ENCODE results near the gene CCDC15.
"Not testable (repeated sequence)": the region's sequence is repeated elsewhere in the genome, so short reads cannot be mapped to it uniquely, and the experiment has no call there.

CCDC15 gene

GRCh38 chr11:125001079-125001778, 47.2 kb downstream of the CCDC15 start:
- no peak for DNase-seq (ENCODE audit: low read depth in 3 of 3, low spot score in 1 of 3)

DNA sequence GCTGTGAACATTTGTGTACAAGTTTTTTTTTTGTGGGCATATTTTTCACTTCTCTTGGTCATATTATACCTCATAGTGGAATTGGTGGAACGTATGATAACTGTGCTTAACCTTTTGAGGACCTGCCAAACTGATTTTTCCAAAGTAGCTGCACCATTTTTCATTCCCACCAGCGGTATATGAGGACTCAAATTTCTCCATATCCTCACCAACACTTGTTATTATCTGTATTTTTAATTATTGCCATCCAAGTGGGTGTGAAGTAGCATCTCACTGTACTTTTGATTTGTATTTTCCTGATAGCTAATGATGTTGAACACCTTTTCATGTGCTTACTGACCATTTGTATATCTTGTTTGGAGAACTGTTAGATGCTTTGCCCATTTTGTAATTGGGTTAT, 47.8 kb downstream of the CCDC15 start:
- no peak for DNase-seq (ENCODE audit: low read depth in 3 of 3, low spot score in 1 of 3)

DNA sequence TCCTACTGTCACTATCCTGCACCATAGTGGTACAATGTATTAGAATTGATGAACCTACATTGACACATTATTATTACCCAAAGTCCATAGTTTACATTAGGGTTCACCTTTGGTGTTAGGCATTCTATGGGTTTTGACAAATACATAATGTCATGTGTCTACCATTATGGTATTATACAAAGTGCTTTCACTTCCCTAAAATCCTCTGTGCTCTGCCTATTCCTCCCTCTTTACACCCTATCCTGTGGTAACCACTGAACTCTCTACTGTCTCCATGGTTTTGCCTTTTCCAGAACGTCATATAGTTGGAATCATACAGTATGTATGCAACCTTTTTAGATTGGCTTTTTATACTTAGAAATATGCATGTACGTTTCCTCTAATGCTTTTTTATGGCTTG, 51.5 kb downstream of the CCDC15 start:
- DNase-seq (ENCODE audit: low read depth in 3 of 3, low spot score in 1 of 3): no peak

GRCh38 chr11:125016413-125016812, 62.4 kb downstream of the CCDC15 start:
- DNase-seq (ENCODE audit: low read depth in 3 of 3, low spot score in 1 of 3): no peak

DNA sequence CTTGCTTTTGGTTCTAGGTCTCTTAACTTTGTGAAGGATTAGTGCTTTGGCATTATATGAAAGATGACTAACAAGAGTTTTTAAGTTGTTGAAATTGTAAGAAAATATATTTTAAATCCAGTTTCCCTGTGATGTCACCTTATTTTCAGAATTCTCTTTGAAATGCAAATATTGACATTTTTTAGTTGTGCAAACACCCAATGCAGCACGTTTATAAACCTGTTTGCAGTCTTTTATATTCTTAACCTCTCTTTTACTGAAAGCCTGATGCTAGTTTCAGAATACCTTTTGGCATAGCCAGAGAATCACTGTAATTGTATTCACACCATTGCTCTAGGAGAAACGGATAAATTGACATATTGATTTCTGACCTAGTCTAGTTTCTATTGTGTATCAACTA, 66.3 kb downstream of the CCDC15 start:
- DNase-seq (ENCODE audit: low read depth in 3 of 3, low spot score in 1 of 3): no peak

- DNase-seq (ENCODE audit: low read depth in 3 of 3, low spot score in 1 of 3): no peak
Observed at GRCh38 chr11:125022551-125022950, 68.5 kb downstream of the CCDC15 start.

GRCh38 chr11:125025968-125026367, 72.0 kb downstream of the CCDC15 start:
- no peak for DNase-seq (ENCODE audit: low read depth in 3 of 3, low spot score in 1 of 3)

DNA sequence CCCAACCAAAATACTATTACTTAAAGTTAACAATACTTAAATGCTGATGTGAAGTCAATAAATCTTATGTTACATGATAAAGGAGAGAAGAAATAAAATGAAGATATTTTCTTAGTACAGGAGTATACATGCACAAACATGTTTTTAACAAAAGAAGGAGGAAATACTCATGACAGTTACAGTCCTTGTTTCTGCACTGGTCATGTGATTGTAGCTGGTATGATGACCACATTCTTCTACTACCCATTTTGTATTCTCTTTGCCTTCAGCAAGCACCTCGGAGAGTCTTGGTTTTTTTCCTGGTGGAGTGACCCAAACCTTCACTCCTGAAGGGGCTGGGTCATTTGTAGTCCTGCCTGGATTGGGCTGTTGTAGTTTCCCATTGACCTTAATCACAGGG, 75.4 kb downstream of the CCDC15 start:
- not testable (repeated sequence) for DNase-seq (ENCODE audit: low read depth in 3 of 3, low spot score in 1 of 3)

DNA sequence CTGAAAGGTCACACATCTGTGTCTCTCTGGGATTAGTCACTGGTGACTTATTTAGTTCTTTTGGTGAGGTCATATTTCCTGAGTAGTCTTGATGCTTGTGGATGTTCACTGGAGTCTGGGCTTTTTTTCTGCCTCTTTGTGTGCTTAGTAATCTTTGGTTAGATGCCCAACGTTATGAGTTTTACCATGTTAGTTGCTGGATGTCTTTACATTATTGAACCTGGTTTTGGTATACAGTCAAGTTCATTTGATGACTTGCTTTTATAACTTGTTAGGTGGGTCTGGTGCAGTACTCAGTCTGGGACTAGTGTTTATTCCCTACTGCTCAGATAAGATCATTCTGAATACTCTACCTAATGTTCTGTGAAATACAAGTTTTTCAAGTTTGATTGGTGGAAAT, 82.9 kb downstream of the CCDC15 start:
- DNase-seq (ENCODE audit: low read depth in 3 of 3, low spot score in 1 of 3): no peak

GRCh38 chr11:125049164-125049792, 95.3 kb downstream of the CCDC15 start:
- DNase-seq (ENCODE audit: low read depth in 3 of 3, low spot score in 1 of 3): no peak

DNA sequence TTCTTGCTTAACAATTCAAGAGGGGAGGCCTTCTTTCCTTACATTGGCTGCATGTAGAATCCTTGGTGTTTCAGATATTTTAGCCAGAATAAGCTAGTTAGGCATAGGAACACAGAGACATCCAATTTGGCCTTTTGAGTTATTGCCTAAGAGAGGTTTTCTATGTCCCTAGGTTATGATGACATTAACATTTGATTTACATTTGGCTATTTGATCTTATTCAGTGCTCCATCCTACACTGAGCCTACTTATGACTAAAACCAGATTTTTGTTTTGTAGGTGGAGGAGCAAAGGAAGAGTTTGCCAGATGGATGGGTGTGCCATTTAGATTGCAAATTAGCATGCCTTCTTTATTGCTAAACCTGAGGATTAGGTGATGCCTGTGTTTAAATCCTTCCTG, 98.0 kb downstream of the CCDC15 start:
- no peak for DNase-seq (ENCODE audit: low read depth in 3 of 3, low spot score in 1 of 3)

DNA sequence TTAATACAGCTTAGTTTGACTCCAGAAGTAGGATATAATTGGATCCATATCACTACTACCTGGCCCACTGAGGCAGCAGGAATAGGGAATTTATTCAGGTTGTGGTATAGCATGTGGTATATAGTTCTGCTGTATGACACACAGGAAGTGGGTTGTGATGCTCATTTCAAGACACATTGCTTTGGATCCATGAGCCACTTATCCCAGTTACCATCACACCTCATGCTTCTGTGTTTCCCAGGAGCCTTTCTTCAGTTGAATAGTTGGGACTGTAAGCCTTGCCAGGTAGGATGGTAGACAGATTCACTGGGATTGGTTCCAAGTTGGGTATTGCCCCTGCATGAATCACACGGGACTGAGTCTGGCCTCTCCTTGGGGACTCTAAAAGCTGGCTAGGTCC, 99.2 kb downstream of the CCDC15 start:
- no peak for DNase-seq (ENCODE audit: low read depth in 3 of 3, low spot score in 1 of 3)

DNA sequence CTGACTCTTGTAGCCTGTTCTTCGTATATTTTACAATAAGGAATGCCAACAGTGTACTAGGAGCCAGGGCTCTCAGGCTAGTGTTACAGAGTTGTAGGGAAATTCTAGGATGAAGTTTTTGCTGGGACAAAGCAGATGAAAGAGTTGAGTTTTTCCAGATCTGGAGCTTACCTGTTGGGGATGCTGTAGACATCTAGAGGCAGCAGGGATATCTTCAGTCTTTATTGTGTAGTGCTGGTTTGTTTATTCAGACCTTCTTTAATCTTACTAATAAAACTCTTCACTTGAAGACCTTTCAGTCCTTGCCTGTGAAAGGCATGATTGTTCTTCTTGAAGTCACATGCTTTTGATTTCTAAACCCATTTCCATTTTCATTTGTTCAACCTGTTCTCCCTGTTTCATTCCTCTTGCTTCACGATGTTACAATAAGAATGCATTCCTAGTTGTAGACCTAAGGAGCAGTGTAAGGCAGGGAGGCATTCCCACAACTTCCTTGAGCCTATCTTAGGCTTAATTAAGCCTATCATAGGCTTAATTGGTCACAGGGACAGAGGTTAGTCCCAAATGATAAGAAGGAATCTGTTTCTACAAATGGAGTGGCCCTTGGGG, 101.2 kb downstream of the CCDC15 start:
- DNase-seq (ENCODE audit: low read depth in 3 of 3, low spot score in 1 of 3): no peak

GRCh38 chr11:125056111-125056510, 102.1 kb downstream of the CCDC15 start:
- not testable (repeated sequence) for DNase-seq (ENCODE audit: low read depth in 3 of 3, low spot score in 1 of 3)

DNA sequence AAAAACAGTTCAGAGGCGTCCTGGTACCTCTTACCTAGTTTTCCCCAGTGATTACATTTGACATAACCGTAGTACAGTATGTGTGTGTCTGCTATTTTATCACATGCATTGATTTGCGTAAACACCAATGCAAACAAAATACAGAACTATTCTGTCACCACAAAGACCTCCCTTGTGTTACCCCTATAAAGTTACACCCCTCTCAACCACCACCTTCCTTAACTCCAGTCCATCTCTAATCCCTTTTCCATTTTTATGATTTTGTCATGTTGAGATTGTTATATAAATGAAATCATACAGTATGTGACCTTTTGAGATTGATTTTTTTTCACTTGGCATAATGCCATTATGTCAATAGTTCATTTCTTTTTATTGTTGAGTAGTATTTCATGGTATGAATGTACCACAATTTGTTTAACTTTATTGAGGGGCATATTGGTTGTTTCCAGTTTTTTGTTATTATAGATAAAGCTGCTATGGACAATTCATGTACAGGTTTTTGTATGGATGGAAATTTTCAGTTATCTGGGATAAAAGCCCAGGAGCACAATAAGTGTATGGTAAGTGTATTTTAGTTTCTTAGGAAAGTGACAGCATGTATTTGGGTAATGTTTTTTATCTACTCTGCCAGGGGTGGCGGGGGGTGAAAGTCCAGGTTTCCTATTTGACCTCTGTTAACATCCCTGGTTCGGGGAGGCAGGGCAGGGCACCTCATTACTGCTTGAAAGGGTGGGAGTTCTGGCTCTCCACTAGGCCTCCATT, 103.1 kb downstream of the CCDC15 start:
- no peak for DNase-seq (ENCODE audit: low read depth in 3 of 3, low spot score in 1 of 3)

- DNase-seq (ENCODE audit: low read depth in 3 of 3, low spot score in 1 of 3): no peak
Observed at GRCh38 chr11:125057693-125058016, 103.7 kb downstream of the CCDC15 start.

DNA sequence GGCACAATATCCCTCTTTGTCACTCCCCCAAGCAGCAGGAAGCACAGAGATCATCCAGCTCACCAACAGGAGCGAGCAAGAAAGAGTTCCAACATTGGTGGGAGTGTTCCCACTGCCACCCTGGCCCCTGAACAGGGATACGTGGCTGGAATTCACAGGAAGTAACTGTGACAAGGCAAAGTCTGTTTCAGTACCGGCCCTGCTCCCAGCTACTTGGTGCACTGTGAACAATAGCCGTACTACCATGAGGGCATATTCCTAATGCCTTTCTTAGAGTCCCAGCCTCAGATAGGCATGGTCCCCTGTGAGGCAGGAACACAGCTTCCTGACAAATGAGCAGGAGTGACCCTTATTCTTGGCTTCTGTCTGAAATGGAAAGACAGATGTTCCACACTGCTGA, 107.3 kb downstream of the CCDC15 start:
- no peak for DNase-seq (ENCODE audit: low read depth in 3 of 3, low spot score in 1 of 3)

GRCh38 chr11:125062218-125062930, 108.4 kb downstream of the CCDC15 start:
- no peak for DNase-seq (ENCODE audit: low read depth in 3 of 3, low spot score in 1 of 3)

GRCh38 chr11:125062931-125063428, 109.0 kb downstream of the CCDC15 start, which contains the start of gene SLC37A2:
Gene SLC37A2, plus strand, starts transcription at chr11:125063305. Its CDS starts 63 bp downstream, at chr11:125063368.
- no peak for DNase-seq (ENCODE audit: low read depth in 3 of 3, low spot score in 1 of 3)

- no peak for DNase-seq (ENCODE audit: low read depth in 3 of 3, low spot score in 1 of 3)
Observed at GRCh38 chr11:125063429-125064043, 109.5 kb downstream of the CCDC15 start.

- DNase-seq (ENCODE audit: low read depth in 3 of 3, low spot score in 1 of 3): no peak
Observed at GRCh38 chr11:125064070-125064469, 110.1 kb downstream of the CCDC15 start.

Data from stimulated activated CD4-positive, alpha-beta T cell treated with anti-CD3 and anti-CD28 coated beads, TNF-alpha, amount 100 ng/mL, for 1 hour (primary cell).